PC-9 (cell line): Measurements from ENCODE around the gene ZNF526. TPM values are rescaled to one million over a fixed set of nuclear protein-coding genes. Genes with fewer than 3 reads are reported as not detected.

Experiments
- BruUV-seq: library from RNA; stranded (reverse); fragments of 400-500 nt; replicated peaks from 2 replicates; lab custom pipeline; 2021; lab: Mats Ljungman, UMichigan
- CTCF ChIA-PET: fragments of 300-600 bp; sonication (Branson Sonifier 250); formaldehyde crosslinking; loops from one replicate; lab custom pipeline; 2022; ENCODE audit warnings: antibody characterized with exemption; lab: Charles Lee
- POLR2A ChIA-PET: fragments of 300-600 bp; sonication (Branson Sonifier 250); formaldehyde crosslinking; loops from one replicate; lab custom pipeline; 2022; ENCODE audit warnings: antibody characterized with exemption; ENCODE audit not compliant: unreplicated experiment; lab: Charles Lee
- DNase-seq, 2 experiments: peaks; one replicate each; pipeline versions ENCODE4 v3.0.0 to v3.0.0-alpha.2; 2015 to 2022; ENCODE audit warnings: mixed read lengths in 1 of 2
- H2AFZ ChIP-seq: fragments of 200-600 bp; sonication (generic); 2 replicates; pipeline ENCODE4 v1.8.1; 2017; ENCODE audit warnings: antibody characterized with exemption
- H3F3A ChIP-seq: fragments of 200-600 bp; sonication (generic); 2 replicates; pipeline ENCODE4 v1.8.1; 2017; ENCODE audit warnings: antibody characterized with exemption, mild to moderate bottlenecking, low read depth; ENCODE audit not compliant: insufficient read depth
- H3K27ac ChIP-seq: fragments of 200-600 bp; sonication (generic); 2 replicates; pipeline ENCODE4 v1.6.1; 2016; ENCODE audit warnings: mixed run types
- H3K27me3 ChIP-seq: fragments of 200-600 bp; sonication (generic); 2 replicates; pipeline ENCODE4 v1.6.1; 2016; ENCODE audit warnings: low read depth, mixed run types; ENCODE audit not compliant: insufficient read depth
- H3K36me3 ChIP-seq: fragments of 200-600 bp; sonication (generic); 2 replicates; pipeline ENCODE4 v1.6.1; 2016; ENCODE audit warnings: low read depth, mixed run types
- H3K4me1 ChIP-seq: fragments of 200-600 bp; sonication (generic); replicated peaks from 2 replicates; pipeline ENCODE4 v1.6.1; 2016; ENCODE audit warnings: mixed run types; ENCODE audit not compliant: insufficient read depth
- H3K4me2 ChIP-seq: fragments of 200-600 bp; sonication (generic); 2 replicates; pipeline ENCODE4 v1.6.1; 2017; ENCODE audit warnings: mixed run types
- H3K4me3 ChIP-seq: fragments of 200-600 bp; sonication (generic); 2 replicates; pipeline ENCODE4 v1.6.1; 2016; ENCODE audit warnings: mixed run types
- H3K79me2 ChIP-seq: fragments of 200-600 bp; sonication (generic); 2 replicates; pipeline ENCODE4 v1.6.1; 2017; ENCODE audit warnings: low read depth, mixed run types
- H3K9me2 ChIP-seq: fragments of 200-600 bp; sonication (generic); 2 replicates; pipeline ENCODE4 v1.8.1; 2017; ENCODE audit warnings: mild to moderate bottlenecking; ENCODE audit not compliant: insufficient read depth
- H3K9me3 ChIP-seq: fragments of 200-600 bp; sonication (generic); 2 replicates; pipeline ENCODE4 v1.8.1; 2016; ENCODE audit warnings: low read depth; ENCODE audit not compliant: insufficient read depth
- H4K20me1 ChIP-seq: fragments of 200-600 bp; sonication (generic); 2 replicates; pipeline ENCODE4 v1.8.1; 2017; ENCODE audit not compliant: insufficient read depth
- CTCF ChIP-seq: fragments of 200-600 bp; sonication (generic); conservative IDR thresholded peaks from 2 replicates; pipeline ENCODE4 v1.6.1; 2017; ENCODE audit warnings: mixed run types, antibody characterized with exemption, mild to moderate bottlenecking, moderate library complexity
- EZH2 ChIP-seq: fragments of 200-600 bp; sonication (generic); IDR thresholded peaks from 2 replicates; pipeline ENCODE4 v1.8.0; 2017; ENCODE audit warnings: antibody characterized with exemption, low read depth
- intact Hi-C: fragments of 100-400 bp; cut with micrococcal nuclease; formaldehyde crosslinking; loops from one replicate; pipeline ENCODE4 v1.10.0; 2022; ENCODE audit not compliant: unreplicated experiment
- total RNA-seq: library from RNA; stranded (reverse); gene quantifications from 2 replicates; pipeline ENCODE4 v1.2.3, GENCODE V29; 2021

Gene ZNF526
- total RNA-seq, 1 experiment from 2014 or later, result 13.4 TPM

GRCh38 chr19:42172261-42172660 is 47.9 kb upstream of the ZNF526 start:
- no TSS peak for BruUV-seq
- peak; percentile 28 to 93 for DNase-seq
- ChIA-PET POLR2A (interaction anchor here (0.6 kb wide), 1 partner anchor 59 kb away, joined by 3 read pairs; no protein-coding TSS in a partner anchor), CTCF (no interaction called here)
- Histone ChIP-seq H3K27me3 (peaks cover 16% of the 10 kb centered on the region; the same call in 1 of the 2 replicates), H3K27ac (peak overlapping the region; percentile 61), H3K9me2 (no peaks in the 10 kb centered on the region), H3K4me3 (no peak overlapping the region), H3K4me1 (peaks cover 25% of the 10 kb centered on the region), H3F3A (peaks cover 21% of the 10 kb centered on the region; the same call in 1 of the 2 replicates), H3K9me3 (no peaks in the 10 kb centered on the region), H3K36me3 (no peaks in the 10 kb centered on the region), H4K20me1 (no peaks in the 10 kb centered on the region), H3K79me2 (no peaks in the 10 kb centered on the region), H3K4me2 (peak overlapping the region; percentile 41), H2AFZ (no peak overlapping the region)
- intact Hi-C loops, result no loop called here
- TF ChIP-seq CTCF (no peak), EZH2 (no peak)

- CTCF ChIA-PET, result no interaction called here
- Histone ChIP-seq H3K9me3 (no peaks in the 10 kb centered on the region), H3K36me3 (no peaks in the 10 kb centered on the region), H3K27me3 (peaks cover 31% of the 10 kb centered on the region), H4K20me1 (0 out of 2 replicates have a peak, but pooled peaks cover 3% of the 10 kb centered on the region), H3K79me2 (no peaks in the 10 kb centered on the region), H3K4me2 (no peak overlapping the region), H3F3A (peaks cover 18% of the 10 kb centered on the region; the same call in 1 of the 2 replicates), H3K4me1 (peaks cover 23% of the 10 kb centered on the region), H3K9me2 (no peaks in the 10 kb centered on the region), H3K4me3 (no peak overlapping the region), H2AFZ (no peak overlapping the region), H3K27ac (no peak overlapping the region)
- no TSS peak for BruUV-seq
- POLR2A ChIA-PET, result no interaction called here
- intact Hi-C loops, result no loop called here
- no peak for TF ChIP-seq CTCF
- TF ChIP-seq EZH2, result no peak
- no peak for DNase-seq
Measured at GRCh38 chr19:42173695-42174094, 46.4 kb upstream of the ZNF526 start.

GRCh38 chr19:42174188-42174587 is 45.9 kb upstream of the ZNF526 start:
- Histone ChIP-seq H3K9me3 (no peaks in the 10 kb centered on the region), H3K4me3 (no peak overlapping the region), H4K20me1 (0 out of 2 replicates have a peak, but pooled peaks cover 3% of the 10 kb centered on the region), H2AFZ (no peak overlapping the region), H3K27ac (no peak overlapping the region), H3F3A (peaks cover 18% of the 10 kb centered on the region; the same call in 1 of the 2 replicates), H3K4me1 (peaks cover 23% of the 10 kb centered on the region), H3K27me3 (peaks cover 36% of the 10 kb centered on the region), H3K79me2 (no peaks in the 10 kb centered on the region), H3K36me3 (no peaks in the 10 kb centered on the region), H3K9me2 (no peaks in the 10 kb centered on the region), H3K4me2 (no peak overlapping the region)
- BruUV-seq, result no TSS peak
- DNase-seq, result no peak
- TF ChIP-seq EZH2, result no peak
- no peak for TF ChIP-seq CTCF
- POLR2A ChIA-PET, result no interaction called here
- CTCF ChIA-PET, result no interaction called here
- intact Hi-C loops, result no loop called here
